Sigmoid colon (tissue), 3 donors: ENCODE results near the gene GNL3.
"Not testable (repeated sequence)": the region's sequence is repeated elsewhere in the genome, so short reads cannot be mapped to it uniquely, and the experiment has no call there.

Experiments
- CTCF ChIP-seq, 4 experiments: fragments of 450-650 bp in 3 of 4; fragments of 200-600 bp in 1 of 4; IDR thresholded peaks; one replicate each; pipeline ENCODE4 v1.5.1; 2016 to 2019; ENCODE audit warnings: antibody characterized with exemption in 4 of 4, mild to moderate bottlenecking in 3 of 4, moderate library complexity in 2 of 4
- POLR2A ChIP-seq, 2 donors: fragments of 450-650 bp; IDR thresholded peaks; one replicate each; pipeline ENCODE4 v1.6.1; 2016; ENCODE audit warnings: antibody characterized with exemption in 2 of 2, mild to moderate bottlenecking in 2 of 2, moderate library complexity in 2 of 2

GRCh38 chr3:52676201-52676600 lies 9.6 kb upstream of the GNL3 start:
- TF ChIP-seq CTCF, POLR2A (IDR thresholded peaks at IDR 0.05): not testable (repeated sequence)
